Measurements from ENCODE around the gene LRG1.

Gene LRG1

GRCh38 chr19:4541114-4541805 lies 1.4 kb upstream of the LRG1 start:
- no CpG with 5 or more reads among the region's 12 CpGs for WGBS (ENCODE audit: extremely low coverage, insufficient coverage, low lambda C conversion rate)
- Histone ChIP-seq H3K79me1 (ENCODE audit: low read length) (no peaks in the 10 kb centered on the region), H3K27ac (ENCODE audit: low read depth, low read length) (no peak overlapping the region), H2AK5ac (ENCODE audit: low read length) (no peak overlapping the region), H4K8ac (ENCODE audit: low read depth, low read length) (no peak overlapping the region), H3K4me2 (ENCODE audit: low read length) (no peak overlapping the region), H3K79me2 (ENCODE audit: control insufficient read depth, insufficient read depth, low read length) (no peaks in the 10 kb centered on the region), H3K4ac (ENCODE audit: low read depth, low read length) (no peak overlapping the region), H3K9ac (ENCODE audit: low read length) (no peak overlapping the region), H2BK5ac (ENCODE audit: low read length) (no peak overlapping the region), H3K36me3 (ENCODE audit: control insufficient read depth, insufficient read depth, low read length) (no peaks in the 10 kb centered on the region), H2BK120ac (ENCODE audit: low read depth, low read length) (no peak overlapping the region), H3K56ac (ENCODE audit: low read length) (no peak overlapping the region), H3K4me1 (ENCODE audit: control insufficient read depth, low read depth, low read length) (no peaks in the 10 kb centered on the region), H3K23ac (ENCODE audit: low read length) (no peak overlapping the region), H3K18ac (ENCODE audit: low read length) (no peak overlapping the region), H4K5ac (ENCODE audit: low read length) (no peak overlapping the region), H3K4me3 (ENCODE audit: low read length) (no peak overlapping the region), H2BK15ac (replicated peaks; ENCODE audit: low read depth) (no peak overlapping the region), H3K27me3 (ENCODE audit: insufficient read depth, low read length, poor library complexity) (no peaks in the 10 kb centered on the region)
- no peak for DNase-seq

- no peak overlapping the region for H3K18ac ChIP-seq (ENCODE audit: low read length)
- H2BK120ac ChIP-seq (ENCODE audit: low read depth, low read length): no peak overlapping the region
- no peak overlapping the region for H3K4me2 ChIP-seq (ENCODE audit: low read length)
- no peak overlapping the region for H4K5ac ChIP-seq (ENCODE audit: low read length)
- no peaks in the 10 kb centered on the region for H3K36me3 ChIP-seq (ENCODE audit: control insufficient read depth, insufficient read depth, low read length)
- no peak overlapping the region for H3K27ac ChIP-seq (ENCODE audit: low read depth, low read length)
- H3K79me2 ChIP-seq (ENCODE audit: control insufficient read depth, insufficient read depth, low read length): no peaks in the 10 kb centered on the region
- no peak overlapping the region for H2BK5ac ChIP-seq (ENCODE audit: low read length)
- H2AK5ac ChIP-seq (ENCODE audit: low read length): no peak overlapping the region
- H3K4ac ChIP-seq (ENCODE audit: low read depth, low read length): no peak overlapping the region
- no peak overlapping the region for H3K23ac ChIP-seq (ENCODE audit: low read length)
- no peak overlapping the region for H3K4me3 ChIP-seq (ENCODE audit: low read length)
- H3K4me1 ChIP-seq (ENCODE audit: control insufficient read depth, low read depth, low read length): no peaks in the 10 kb centered on the region
- H3K56ac ChIP-seq (ENCODE audit: low read length): no peak overlapping the region
- no CpG with 5 or more reads among the region's 3 CpGs for WGBS (ENCODE audit: extremely low coverage, insufficient coverage, low lambda C conversion rate)
- no peaks in the 10 kb centered on the region for H3K79me1 ChIP-seq (ENCODE audit: low read length)
- H2BK15ac ChIP-seq (replicated peaks; ENCODE audit: low read depth): no peak overlapping the region
- H3K9ac ChIP-seq (ENCODE audit: low read length): no peak overlapping the region
- no peak overlapping the region for H4K8ac ChIP-seq (ENCODE audit: low read depth, low read length)
- DNase-seq: no peak
- H3K27me3 ChIP-seq (ENCODE audit: insufficient read depth, low read length, poor library complexity): no peaks in the 10 kb centered on the region
These were observed 605 bp downstream of the LRG1 start for GRCh38 chr19:4539169-4539692.

- H2BK120ac ChIP-seq (ENCODE audit: low read depth, low read length): no peak overlapping the region
- H3K4me2 ChIP-seq (ENCODE audit: low read length): no peak overlapping the region
- no peak overlapping the region for H3K18ac ChIP-seq (ENCODE audit: low read length)
- no peak overlapping the region for H3K23ac ChIP-seq (ENCODE audit: low read length)
- no peaks in the 10 kb centered on the region for H3K36me3 ChIP-seq (ENCODE audit: control insufficient read depth, insufficient read depth, low read length)
- WGBS (ENCODE audit: extremely low coverage, insufficient coverage, low lambda C conversion rate): no CpG with 5 or more reads among the region's 13 CpGs
- H2BK5ac ChIP-seq (ENCODE audit: low read length): no peak overlapping the region
- no peaks in the 10 kb centered on the region for H3K27me3 ChIP-seq (ENCODE audit: insufficient read depth, low read length, poor library complexity)
- no peak overlapping the region for H3K4ac ChIP-seq (ENCODE audit: low read depth, low read length)
- no peak overlapping the region for H2AK5ac ChIP-seq (ENCODE audit: low read length)
- H3K79me1 ChIP-seq (ENCODE audit: low read length): no peaks in the 10 kb centered on the region
- H3K27ac ChIP-seq (ENCODE audit: low read depth, low read length): no peak overlapping the region
- H4K5ac ChIP-seq (ENCODE audit: low read length): no peak overlapping the region
- H3K4me3 ChIP-seq (ENCODE audit: low read length): no peak overlapping the region
- DNase-seq: no peak
- H3K56ac ChIP-seq (ENCODE audit: low read length): no peak overlapping the region
- no peaks in the 10 kb centered on the region for H3K4me1 ChIP-seq (ENCODE audit: control insufficient read depth, low read depth, low read length)
- no peaks in the 10 kb centered on the region for H3K79me2 ChIP-seq (ENCODE audit: control insufficient read depth, insufficient read depth, low read length)
- H3K9ac ChIP-seq (ENCODE audit: low read length): no peak overlapping the region
- no peak overlapping the region for H4K8ac ChIP-seq (ENCODE audit: low read depth, low read length)
- no peak overlapping the region for H2BK15ac ChIP-seq (replicated peaks; ENCODE audit: low read depth)
These were observed 1.3 kb downstream of the LRG1 start for GRCh38 chr19:4538601-4538954.

- no peaks in the 10 kb centered on the region for H3K4me1 ChIP-seq (ENCODE audit: control insufficient read depth, low read depth, low read length)
- H3K4me2 ChIP-seq (ENCODE audit: low read length): no peak overlapping the region
- DNase-seq: peak; percentile 57
- H3K4me3 ChIP-seq (ENCODE audit: low read length): no peak overlapping the region
- H3K4ac ChIP-seq (ENCODE audit: low read depth, low read length): no peak overlapping the region
- no peak overlapping the region for H4K5ac ChIP-seq (ENCODE audit: low read length)
- H3K79me2 ChIP-seq (ENCODE audit: control insufficient read depth, insufficient read depth, low read length): no peaks in the 10 kb centered on the region
- H2AK5ac ChIP-seq (ENCODE audit: low read length): no peak overlapping the region
- no peak overlapping the region for H2BK120ac ChIP-seq (ENCODE audit: low read depth, low read length)
- no peaks in the 10 kb centered on the region for H3K27me3 ChIP-seq (ENCODE audit: insufficient read depth, low read length, poor library complexity)
- no peak overlapping the region for H2BK5ac ChIP-seq (ENCODE audit: low read length)
- H3K56ac ChIP-seq (ENCODE audit: low read length): no peak overlapping the region
- H3K23ac ChIP-seq (ENCODE audit: low read length): no peak overlapping the region
- H3K18ac ChIP-seq (ENCODE audit: low read length): no peak overlapping the region
- no peak overlapping the region for H2BK15ac ChIP-seq (replicated peaks; ENCODE audit: low read depth)
- H3K36me3 ChIP-seq (ENCODE audit: control insufficient read depth, insufficient read depth, low read length): no peaks in the 10 kb centered on the region
- no peak overlapping the region for H4K8ac ChIP-seq (ENCODE audit: low read depth, low read length)
- no CpG with 5 or more reads among the region's 27 CpGs for WGBS (ENCODE audit: extremely low coverage, insufficient coverage, low lambda C conversion rate)
- H3K9ac ChIP-seq (ENCODE audit: low read length): no peak overlapping the region
- H3K27ac ChIP-seq (ENCODE audit: low read depth, low read length): no peak overlapping the region
- no peaks in the 10 kb centered on the region for H3K79me1 ChIP-seq (ENCODE audit: low read length)
These were observed 1.8 kb downstream of the LRG1 start for GRCh38 chr19:4537953-4538600.

GRCh38 chr19:4536798-4537197 lies 3.0 kb downstream of the LRG1 start:
- Histone ChIP-seq H3K79me1 (ENCODE audit: low read length) (no peaks in the 10 kb centered on the region), H3K18ac (ENCODE audit: low read length) (no peak overlapping the region), H2BK120ac (ENCODE audit: low read depth, low read length) (no peak overlapping the region), H4K5ac (ENCODE audit: low read length) (no peak overlapping the region), H2BK15ac (replicated peaks; ENCODE audit: low read depth) (no peak overlapping the region), H3K4ac (ENCODE audit: low read depth, low read length) (no peak overlapping the region), H3K4me1 (ENCODE audit: control insufficient read depth, low read depth, low read length) (no peaks in the 10 kb centered on the region), H3K27ac (ENCODE audit: low read depth, low read length) (no peak overlapping the region), H3K23ac (ENCODE audit: low read length) (no peak overlapping the region), H2BK5ac (ENCODE audit: low read length) (no peak overlapping the region), H3K9ac (ENCODE audit: low read length) (no peak overlapping the region), H3K4me3 (ENCODE audit: low read length) (no peak overlapping the region), H3K4me2 (ENCODE audit: low read length) (no peak overlapping the region), H3K56ac (ENCODE audit: low read length) (no peak overlapping the region), H3K36me3 (ENCODE audit: control insufficient read depth, insufficient read depth, low read length) (no peaks in the 10 kb centered on the region), H3K27me3 (ENCODE audit: insufficient read depth, low read length, poor library complexity) (no peaks in the 10 kb centered on the region), H3K79me2 (ENCODE audit: control insufficient read depth, insufficient read depth, low read length) (no peaks in the 10 kb centered on the region), H2AK5ac (ENCODE audit: low read length) (no peak overlapping the region), H4K8ac (ENCODE audit: low read depth, low read length) (no peak overlapping the region)
- DNase-seq: no peak
- WGBS (ENCODE audit: extremely low coverage, insufficient coverage, low lambda C conversion rate): no CpG with 5 or more reads among the region's 5 CpGs
